SHP77 (cell line): Measurements from ENCODE around the gene RAB7A.

Experiments
- DNase-seq, 2 experiments: peaks; one replicate each; lab custom pipeline; 2025; lab: John Stamatoyannopoulos, UW

Gene RAB7A

DNA sequence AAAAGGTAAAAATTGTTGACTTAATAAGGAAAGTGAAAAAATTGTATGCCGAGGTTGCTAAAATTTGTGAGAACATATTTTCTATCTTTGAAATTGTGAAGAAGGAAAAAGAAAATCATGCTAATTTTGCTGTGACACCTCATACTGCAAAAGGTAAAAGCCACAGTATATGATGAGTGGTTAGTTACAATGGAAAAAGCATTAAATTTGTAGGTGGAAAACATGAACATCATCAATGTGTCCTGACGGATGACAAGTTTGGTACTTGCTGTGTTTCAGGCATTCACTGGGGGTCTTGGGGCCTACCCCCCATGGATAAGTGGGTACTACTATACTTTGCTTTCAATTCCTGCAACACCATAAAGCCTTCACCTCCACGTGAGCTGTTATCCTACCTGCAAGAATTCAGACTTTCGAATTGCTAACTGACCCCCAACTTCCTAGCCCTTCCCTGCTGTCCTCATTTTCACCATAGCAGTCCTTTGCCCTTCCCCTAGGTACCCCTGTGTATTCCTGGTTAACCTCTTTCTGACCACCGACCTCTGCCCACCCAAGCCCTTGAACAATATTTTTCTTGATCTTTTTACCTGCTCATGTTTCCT lies 62.4 kb downstream of the RAB7A start:
- no peak for DNase-seq

DNA sequence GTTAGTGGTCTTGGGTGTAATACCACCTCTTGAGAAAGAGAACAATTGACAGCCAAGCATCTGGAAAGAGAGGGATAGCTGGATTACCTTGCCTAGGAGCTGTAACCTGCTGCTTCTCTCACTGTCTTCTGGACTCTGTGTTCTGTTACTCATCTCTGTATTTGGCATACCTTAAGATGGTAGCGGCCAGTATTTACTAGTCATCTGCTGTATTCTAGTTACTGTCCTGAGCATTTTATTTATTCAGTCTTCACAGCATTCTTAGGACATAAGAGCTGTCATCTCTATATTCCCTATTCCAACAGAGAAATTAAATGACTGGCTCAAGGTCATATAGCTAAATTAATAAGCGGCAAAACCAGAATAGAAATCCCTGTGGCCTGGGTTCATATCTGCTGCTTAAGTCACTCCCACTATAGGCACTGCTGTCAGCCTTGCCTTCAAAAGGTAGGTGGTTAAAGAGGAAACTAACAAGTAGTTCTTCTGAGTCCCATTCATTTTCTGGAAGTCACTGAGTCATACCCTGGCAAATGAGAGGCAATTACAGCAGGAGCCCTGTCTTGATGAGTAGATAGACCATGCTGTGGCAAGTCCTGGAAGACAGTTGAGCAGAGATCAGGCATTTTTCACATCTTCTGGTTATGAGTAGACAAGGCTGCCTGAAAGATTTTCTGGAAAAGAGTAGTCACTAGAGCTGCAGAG lies 68.2 kb downstream of the RAB7A start:
- no peak for DNase-seq

DNA sequence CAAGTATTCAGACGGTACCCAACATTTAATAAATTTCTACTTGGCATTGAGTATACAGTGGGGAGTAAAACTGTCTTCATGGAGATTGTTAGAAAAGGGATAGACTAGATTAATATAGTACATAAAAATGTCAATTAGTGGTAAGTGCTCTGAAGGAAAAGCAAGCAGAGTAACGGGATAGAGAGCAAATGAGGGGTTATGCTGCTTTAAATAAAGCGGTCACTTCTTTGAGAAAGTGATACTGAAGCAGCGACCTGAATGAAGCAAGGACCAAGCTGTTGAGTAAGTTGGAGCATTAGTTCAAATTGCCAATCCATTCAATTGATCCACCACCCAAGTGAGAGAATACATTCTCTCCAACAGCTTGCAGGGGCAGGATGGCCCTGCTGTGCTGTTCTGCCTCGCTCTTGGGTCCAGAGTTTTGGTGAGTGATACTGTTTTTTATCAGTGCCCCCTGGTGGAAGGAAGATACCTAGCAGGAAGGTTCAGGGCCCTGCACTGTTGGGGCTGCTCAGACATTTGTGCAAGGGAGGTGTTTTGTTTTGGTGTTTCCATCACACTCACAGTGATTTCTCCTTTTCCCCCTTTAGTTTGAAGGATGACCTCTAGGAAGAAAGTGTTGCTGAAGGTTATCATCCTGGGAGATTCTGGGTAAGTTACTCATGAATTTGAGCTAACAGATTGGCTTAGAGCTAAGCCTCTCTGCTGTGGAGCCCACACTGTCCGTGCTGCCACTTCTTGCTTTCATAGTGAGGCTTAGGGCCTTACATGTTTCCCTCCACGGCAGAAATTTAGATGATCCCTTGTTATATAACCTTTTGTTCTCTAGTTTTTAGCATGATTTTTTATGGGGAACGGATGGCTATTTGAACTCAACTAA lies 69.0 kb downstream of the RAB7A start:
- DNase-seq = peak; percentile 48 to 52

DNA sequence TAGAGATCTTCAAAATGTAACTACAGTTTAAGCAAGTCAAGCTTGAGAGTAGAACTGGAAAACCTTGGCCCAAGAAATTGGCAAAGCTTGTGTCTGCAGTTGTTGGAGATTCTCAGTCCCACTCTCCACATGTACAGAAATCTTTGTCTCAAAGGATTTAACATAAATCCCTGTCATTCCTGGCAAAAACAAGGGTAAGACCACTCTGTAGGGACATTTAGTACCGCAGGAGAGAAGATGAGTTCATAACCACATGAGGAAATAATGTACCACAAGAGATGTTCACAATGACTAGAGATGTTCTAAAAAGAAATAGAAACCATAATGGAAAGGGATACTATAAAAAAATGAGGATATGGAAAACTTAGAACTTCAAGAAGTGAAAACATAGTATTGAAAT lies 73.7 kb downstream of the RAB7A start:
- DNase-seq = no peak

DNA sequence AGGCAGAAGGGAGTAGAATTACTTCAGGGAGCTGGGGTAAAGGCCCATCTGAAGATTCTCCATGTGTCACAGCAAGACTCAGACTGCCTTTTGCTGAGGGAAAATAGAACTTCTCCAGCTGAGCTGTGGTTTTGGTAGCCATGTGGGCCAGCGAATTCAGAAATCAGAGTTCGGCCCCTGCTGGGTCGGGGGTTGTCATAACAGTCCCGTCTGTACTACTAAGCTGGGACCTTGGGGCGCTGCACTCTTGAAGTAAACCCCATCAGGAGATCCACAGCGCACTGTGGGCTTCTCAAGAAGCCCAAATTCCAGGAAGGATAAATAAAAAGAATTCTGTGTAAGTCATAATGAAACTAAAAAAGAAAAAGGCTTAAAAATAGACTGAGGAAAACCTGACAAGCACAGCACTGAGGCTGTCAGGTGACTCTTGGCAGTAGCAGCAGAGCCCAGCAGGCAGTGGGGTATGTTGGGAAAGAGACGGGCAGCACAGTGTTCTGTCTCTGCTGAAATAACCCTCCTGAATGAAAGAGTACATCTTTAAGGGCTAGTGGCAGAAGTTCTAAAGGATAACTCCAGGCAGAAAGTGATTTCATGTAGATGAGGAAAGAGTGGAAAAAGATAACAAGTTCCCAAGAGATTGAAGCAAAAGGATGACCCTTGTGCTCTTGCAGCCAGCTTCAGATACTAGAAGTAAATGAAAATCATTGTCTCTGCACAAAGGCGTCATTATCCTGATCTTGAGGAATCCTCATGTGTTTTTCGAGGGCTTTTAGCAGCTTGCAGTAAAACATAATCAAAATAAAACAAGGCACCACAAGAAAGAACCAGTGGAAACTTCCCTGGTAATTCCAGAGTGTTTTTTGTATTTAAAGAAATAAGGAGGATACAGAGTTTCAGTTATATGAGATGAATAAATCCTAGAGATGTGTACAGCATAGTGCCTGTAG lies 74.5 kb downstream of the RAB7A start:
- DNase-seq = no peak

DNA sequence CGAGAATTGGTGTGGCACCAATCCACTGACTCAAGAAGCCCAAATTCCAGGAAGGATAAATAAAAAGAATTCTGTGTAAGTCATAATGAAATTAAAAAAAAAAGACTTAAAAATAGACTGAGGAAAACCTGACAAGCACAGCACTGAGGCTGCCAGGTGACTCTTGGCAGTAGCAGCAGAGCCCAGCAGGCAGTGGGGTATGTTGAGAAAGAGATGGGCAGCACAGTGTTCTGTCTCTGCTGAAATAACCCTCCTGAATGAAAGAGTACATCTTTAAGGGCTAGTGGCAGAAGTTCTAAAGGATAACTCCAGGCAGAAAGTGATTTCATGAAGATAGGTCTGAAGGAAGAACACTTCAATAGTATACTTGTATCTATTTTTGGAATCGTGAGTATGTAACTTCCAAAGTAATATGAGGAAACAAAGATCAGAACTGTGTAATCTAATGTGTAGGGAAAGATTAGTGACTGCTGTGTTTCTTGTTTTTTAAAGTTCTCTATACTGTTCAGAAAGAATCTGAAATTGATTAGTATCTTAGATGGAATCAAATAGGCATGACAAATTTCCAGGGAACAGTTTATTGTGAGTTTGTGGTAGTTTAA lies 75.9 kb downstream of the RAB7A start:
- no peak for DNase-seq

DNA sequence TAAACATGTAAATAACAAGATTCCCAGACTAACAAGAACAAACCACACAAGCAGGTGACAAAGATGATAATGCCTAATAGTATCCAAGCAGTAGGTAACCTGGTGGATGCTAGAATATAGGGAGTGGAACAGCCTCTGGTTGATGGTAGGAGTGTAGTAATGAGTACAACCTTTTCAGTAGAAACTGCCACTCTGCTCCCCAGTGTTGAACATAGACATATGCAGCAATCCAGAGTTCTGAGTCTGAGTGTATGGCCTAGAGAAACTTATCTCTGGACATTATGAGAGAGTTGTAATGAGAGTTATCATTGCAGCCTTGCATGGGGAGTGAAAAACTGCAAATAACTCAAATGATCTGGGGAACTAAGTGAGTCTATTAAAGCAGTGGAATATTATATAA lies 77.3 kb downstream of the RAB7A start:
- DNase-seq = no peak

DNA sequence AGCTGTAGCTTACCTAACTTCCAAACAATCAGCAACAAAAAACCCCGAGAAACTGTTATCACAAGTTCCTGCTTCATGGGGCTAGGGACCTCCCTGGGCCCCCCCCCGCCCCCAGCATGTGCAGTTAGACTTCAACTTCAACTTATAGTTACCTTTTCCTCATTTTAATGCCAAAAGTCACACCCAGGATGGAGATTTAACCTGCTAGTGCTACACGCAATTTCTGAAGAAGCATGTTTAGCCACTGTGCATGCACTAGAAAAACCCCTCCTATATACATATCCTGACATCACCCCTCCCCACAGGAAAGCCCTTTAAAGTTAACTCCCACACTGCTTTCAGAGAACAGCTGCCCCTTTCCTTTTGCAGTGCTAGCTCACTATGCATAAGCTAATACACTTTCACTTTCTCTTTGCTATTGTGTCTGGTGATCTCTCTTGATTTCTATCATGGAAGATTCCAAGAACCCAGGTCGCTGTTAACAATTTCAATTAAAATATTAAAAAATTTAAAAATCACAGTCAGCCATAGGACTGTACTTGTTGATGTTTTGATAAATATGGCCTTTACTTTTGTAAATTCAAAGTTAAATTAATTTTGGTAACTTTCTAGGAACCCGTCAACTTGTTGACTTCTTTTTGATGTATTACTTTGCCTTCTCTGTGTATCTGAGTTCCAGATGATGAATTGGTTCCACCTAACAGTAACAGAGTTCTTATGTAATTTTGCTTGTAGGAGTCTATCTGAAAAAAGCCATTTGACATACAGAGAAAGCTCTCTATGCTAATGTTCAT lies 78.2 kb downstream of the RAB7A start:
- DNase-seq = no peak

DNA sequence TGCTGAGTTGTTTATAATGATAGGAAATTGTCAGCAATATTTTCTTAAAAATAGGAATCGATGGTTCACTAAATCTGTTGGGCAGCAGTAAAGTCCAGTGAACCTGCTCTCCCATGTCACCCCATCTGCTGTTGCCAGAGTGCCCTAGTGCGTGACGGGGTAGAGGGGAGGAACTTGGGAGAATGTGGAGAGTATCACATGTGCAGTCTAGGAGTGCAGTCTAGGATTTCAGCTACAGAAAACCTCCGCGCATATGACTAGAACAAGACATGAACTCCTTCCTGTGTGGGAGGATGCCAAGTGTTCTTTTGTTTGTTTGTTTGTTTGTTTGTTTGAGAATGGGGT lies 78.8 kb downstream of the RAB7A start:
- no peak for DNase-seq

DNA sequence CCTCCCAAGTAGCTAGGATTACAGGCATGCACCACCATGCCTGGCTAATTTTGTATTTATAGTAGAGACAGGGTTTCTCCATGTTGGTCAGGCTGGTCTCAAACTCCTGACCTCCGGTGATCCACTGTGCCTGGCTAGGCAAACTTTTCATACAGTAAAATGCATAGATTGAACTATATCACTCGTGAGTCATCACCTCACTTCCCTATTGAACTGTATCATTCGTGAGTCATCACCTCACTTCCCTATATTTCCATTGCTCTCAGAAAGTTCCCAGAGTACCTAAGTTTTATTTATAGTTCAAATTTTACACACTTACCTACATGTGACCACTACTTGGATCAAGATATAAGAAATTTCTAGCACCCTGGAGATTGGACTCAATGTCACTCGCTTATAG lies 79.8 kb downstream of the RAB7A start:
- DNase-seq = no peak

DNA sequence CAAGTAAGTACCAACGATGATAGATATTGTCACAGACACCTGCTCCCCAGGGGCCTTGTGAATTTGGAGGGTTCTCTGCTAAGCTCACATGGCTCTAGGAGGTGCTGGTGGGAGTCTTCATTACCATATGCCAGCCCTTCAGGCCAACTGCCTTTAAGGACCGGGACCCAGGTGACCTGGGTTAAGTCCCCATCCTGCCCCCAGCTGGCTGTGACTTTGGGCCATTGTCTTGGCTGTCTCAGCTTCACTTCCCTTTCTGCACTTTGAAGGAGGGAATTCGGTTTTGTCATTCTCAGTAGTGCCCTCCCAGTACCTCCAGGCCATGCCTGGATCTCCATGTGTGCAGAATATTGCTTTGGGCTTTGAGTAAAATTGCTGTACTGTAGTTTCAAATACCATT lies 80.6 kb downstream of the RAB7A start:
- DNase-seq = no peak

DNA sequence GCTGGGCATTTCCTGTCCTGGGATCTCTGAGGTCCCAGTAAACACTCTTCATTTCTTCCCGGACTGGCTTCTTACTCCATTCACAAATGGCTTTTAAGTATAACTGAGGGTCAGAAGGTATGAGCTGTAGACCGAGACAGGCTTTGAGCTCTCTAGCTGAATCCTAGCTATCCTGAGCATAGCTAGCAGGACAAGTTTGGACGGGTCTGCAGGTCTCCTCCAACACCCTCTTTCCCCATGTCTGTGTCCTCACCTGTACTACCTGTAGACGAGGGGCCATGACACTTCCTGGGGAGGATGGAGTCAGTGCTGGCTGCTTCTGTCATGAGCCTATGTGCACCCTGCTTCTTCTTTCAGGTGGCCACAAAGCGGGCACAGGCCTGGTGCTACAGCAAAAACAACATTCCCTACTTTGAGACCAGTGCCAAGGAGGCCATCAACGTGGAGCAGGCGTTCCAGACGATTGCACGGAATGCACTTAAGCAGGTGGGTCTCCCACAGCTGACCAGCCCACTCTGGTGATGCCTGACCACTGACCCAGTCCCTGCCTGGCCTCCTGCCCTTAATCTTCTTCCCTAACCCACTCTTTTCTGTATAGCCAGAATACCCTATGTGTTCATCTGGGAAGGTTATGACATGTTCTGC lies 81.3 kb downstream of the RAB7A start:
- DNase-seq = no peak

DNA sequence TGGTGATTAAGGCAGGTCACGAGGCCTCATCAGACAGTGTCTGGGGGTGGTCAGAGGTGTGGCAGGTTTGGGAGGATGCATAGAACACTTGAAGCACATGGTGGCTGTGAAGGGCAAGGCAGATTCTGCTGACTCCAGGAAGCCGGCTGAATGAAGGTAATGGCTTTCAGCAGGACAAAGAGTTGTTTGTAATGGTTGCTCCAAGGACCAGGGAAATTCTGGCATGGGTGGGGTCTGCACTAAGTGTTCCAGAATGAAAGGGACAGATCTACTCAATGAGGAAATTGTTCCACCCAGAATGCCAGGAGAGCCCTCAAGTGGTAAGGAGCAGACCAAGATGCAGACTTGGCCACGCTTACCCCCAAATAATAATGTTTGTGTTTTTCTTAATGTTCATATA lies 82.7 kb downstream of the RAB7A start:
- DNase-seq = no peak

DNA sequence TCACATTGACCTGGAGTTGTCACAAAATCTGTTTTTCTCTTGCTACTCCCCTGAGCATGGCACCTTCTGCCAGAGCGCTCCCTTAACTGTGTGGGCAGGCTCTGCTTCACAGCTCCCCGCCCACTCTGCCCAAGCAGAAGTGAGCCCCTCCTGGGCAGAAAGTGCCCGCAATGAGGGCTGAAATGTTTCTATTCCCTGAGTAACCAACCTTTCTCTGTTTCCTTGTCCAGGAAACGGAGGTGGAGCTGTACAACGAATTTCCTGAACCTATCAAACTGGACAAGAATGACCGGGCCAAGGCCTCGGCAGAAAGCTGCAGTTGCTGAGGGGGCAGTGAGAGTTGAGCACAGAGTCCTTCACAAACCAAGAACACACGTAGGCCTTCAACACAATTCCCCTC lies 87.1 kb downstream of the RAB7A start:
- no peak for DNase-seq

DNA sequence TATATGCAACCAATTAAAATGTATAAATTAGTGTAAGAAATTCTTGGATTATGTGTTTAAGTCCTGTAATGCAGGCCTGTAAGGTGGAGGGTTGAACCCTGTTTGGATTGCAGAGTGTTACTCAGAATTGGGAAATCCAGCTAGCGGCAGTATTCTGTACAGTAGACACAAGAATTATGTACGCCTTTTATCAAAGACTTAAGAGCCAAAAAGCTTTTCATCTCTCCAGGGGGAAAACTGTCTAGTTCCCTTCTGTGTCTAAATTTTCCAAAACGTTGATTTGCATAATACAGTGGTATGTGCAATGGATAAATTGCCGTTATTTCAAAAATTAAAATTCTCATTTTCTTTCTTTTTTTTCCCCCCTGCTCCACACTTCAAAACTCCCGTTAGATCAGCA lies 88.1 kb downstream of the RAB7A start:
- DNase-seq = no peak

DNA sequence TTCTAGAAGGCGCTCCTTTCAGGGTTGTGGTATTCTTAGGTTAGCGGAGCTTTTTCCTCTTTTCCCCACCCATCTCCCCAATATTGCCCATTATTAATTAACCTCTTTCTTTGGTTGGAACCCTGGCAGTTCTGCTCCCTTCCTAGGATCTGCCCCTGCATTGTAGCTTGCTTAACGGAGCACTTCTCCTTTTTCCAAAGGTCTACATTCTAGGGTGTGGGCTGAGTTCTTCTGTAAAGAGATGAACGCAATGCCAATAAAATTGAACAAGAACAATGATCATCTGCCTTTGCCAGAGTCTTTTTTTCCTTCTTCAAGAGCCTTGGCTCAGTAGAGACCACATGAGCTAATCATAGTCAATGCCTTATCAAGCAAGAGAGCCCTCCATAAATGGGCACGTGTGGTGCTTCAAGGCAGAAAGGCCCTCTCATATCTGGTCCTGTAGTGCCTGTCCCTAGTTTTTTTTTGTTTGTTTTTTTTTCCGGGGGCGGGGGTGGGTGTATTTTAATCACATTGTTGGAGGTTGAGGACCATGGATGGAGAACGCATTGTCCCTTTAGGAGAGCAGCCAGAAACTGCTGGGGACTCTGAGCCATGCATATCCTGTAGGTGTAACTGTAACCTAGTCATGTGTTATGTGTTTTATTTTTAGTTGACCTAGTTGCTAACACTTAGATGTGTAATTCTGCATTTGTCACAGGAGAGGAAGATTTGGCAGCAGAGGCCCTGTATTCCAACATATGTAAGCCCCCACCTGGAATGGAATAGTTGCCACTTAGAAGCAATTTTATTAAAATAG lies 88.7 kb downstream of the RAB7A start:
- DNase-seq = no peak

DNA sequence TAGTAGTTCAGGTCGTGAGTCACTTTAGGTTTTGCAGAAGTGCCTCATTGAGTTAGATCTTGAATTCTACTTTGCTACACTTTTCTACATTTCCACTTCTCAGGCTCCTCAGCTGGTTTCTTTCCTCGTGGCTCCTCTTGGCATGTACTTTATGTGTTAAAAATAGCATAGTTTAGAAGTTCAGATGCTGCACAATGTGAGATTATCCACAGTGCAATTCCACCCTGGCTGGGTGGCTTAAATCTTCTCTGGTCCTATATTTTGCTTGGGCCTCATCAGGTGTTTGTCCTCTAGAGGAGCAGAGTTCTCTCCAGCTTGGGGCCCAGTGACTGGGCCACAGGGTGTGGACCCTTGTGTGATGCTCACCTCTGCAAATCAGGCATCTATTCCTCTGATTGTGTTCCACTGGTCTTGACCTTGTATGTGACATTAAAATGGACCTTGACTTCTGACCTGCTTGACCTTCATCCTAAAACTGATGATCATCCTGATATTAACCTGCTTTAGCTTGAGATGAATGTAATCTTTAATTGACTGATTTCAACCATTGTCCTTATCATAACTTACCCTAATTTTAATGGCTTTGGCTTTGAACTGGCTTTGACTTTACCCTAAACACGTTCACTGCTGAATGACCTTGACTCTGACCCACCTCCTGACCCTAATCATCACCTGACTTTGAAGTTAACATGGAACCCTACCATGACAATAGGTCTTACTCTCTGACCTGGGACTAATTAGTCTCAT lies 89.5 kb downstream of the RAB7A start:
- no peak for DNase-seq

DNA sequence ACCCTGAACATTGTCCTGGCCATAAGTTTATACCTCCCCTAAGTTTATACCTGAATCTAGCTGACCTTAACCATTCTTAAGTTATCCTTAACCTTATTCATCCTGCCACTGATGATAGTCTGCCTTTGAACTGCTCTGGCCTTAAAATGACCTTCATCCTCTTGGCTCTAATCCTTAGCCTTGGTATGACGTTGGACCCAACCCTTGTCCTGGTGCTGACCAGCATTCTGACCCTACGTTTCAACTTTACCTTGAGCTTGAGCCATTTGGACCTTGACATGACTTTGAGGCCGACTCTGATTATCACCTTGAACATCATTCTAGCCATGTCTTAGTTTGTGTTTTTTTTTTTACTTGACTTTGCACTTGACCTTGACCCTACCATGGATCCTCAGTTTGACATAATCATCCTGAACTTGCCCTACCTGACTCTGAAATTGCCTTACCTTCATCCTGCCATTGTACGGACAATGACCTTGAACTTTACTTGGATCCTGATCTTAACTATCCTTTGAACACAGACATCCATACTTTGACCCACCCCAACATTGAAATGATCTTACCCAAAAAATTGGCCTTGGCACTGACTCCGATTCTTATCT lies 92.3 kb downstream of the RAB7A start:
- no peak for DNase-seq
